Cardiac muscle cell (in vitro differentiated cells and primary cell): Measurements from ENCODE around the gene CBX8. TPM values are rescaled to one million over a fixed set of nuclear protein-coding genes. Genes with fewer than 3 reads are reported as not detected.
A peak's percentile ranks its signal among the peaks of the same experiment; 100 is the strongest.

Experiments
- DNase-seq, 2 donors: peaks; one replicate each; pipeline versions ENCODE4 v3.0.0 to v3.0.0-alpha.2; 2010 to 2017; ENCODE audit warnings: low read depth in 1 of 2, low spot score in 1 of 2
- H3K27ac ChIP-seq: fragments of 200-600 bp; sonication (generic); 2 replicates; pipeline ENCODE4 v1.5.1; 2016
- H3K27me3 ChIP-seq: fragments of 200-600 bp; sonication (generic); 2 replicates; pipeline ENCODE4 v1.6.0; 2016; ENCODE audit warnings: control low read depth
- H3K36me3 ChIP-seq: fragments of 200-600 bp; sonication (generic); 2 replicates; pipeline ENCODE4 v1.5.1; 2016; ENCODE audit warnings: control low read depth
- H3K4me1 ChIP-seq: fragments of 200-600 bp; sonication (generic); 2 replicates; pipeline ENCODE4 v1.8.1; 2017; ENCODE audit warnings: low read depth, mild to moderate bottlenecking, mixed run types
- H3K4me3 ChIP-seq: fragments of 200-600 bp; sonication (generic); 2 replicates; pipeline ENCODE4 v1.5.1; 2016; ENCODE audit warnings: mild to moderate bottlenecking
- H3K9me3 ChIP-seq: fragments of 200-600 bp; sonication (generic); 2 replicates; pipeline ENCODE4 v1.5.1; 2017; ENCODE audit warnings: low read depth, mild to moderate bottlenecking, control low read depth
- CTCF ChIP-seq: IDR thresholded peaks from 2 replicates; pipeline ENCODE4 v1.5.1; 2012; ENCODE audit warnings: low read depth, mild to moderate bottlenecking, low read length
- polyA plus RNA-seq: library from polyadenylated mRNA; unstranded; fragments of >200 nt; fragmentation: Nextera tagmentation; extraction: Ambion mirVana; gene quantifications from 2 replicates; pipeline ENCODE4 v1.2.1, GENCODE V29; 2016
- total RNA-seq: library from RNA; depleted of rRNA; stranded (reverse); fragments of >200 nt; gene quantifications from 2 replicates; pipeline ENCODE4 v1.2.3, GENCODE V29; 2016

CBX8 gene
- total and polyA plus RNA-seq, 2 experiments from 2014 or later, result 13.8 to 16.7 TPM

GRCh38 chr17:79842656-79843473 is 46.0 kb upstream of the CBX8 start:
- DNase-seq, result peak in 1 of 2 donors; percentile 14
- Histone ChIP-seq H3K27me3 (peaks cover 51% of the 10 kb centered on the region), H3K27ac (no peak overlapping the region), H3K4me3 (peak overlapping the region; percentile 34), H3K4me1 (peaks cover 11% of the 10 kb centered on the region), H3K36me3 (no peaks in the 10 kb centered on the region), H3K9me3 (no peaks in the 10 kb centered on the region)
- no peak for TF ChIP-seq CTCF

GRCh38 chr17:79842136-79842655 is 45.3 kb upstream of the CBX8 start:
- no peaks in the 10 kb centered on the region for H3K9me3 ChIP-seq
- no peak overlapping the region for H3K27ac ChIP-seq
- DNase-seq, result no peak
- H3K4me1 ChIP-seq, result peaks cover 17% of the 10 kb centered on the region
- H3K27me3 ChIP-seq, result peaks cover 45% of the 10 kb centered on the region
- H3K36me3 ChIP-seq, result no peaks in the 10 kb centered on the region
- no peak for TF ChIP-seq CTCF
- no peak overlapping the region for H3K4me3 ChIP-seq

- H3K4me1 ChIP-seq, result peaks cover 24% of the 10 kb centered on the region
- no peak overlapping the region for H3K27ac ChIP-seq
- H3K27me3 ChIP-seq, result peaks cover 48% of the 10 kb centered on the region
- H3K4me3 ChIP-seq, result no peak overlapping the region
- DNase-seq, result no peak
- H3K9me3 ChIP-seq, result no peaks in the 10 kb centered on the region
- no peak for TF ChIP-seq CTCF
- H3K36me3 ChIP-seq, result no peaks in the 10 kb centered on the region
Measured at GRCh38 chr17:79841369-79842135, 44.7 kb upstream of the CBX8 start.

GRCh38 chr17:79840989-79841286 is 44.1 kb upstream of the CBX8 start:
- TF ChIP-seq CTCF, result no peak
- no peak for DNase-seq
- H3K4me3 ChIP-seq, result no peak overlapping the region
- no peak overlapping the region for H3K27ac ChIP-seq
- H3K27me3 ChIP-seq, result peaks cover 53% of the 10 kb centered on the region
- H3K36me3 ChIP-seq, result no peaks in the 10 kb centered on the region
- H3K9me3 ChIP-seq, result no peaks in the 10 kb centered on the region
- H3K4me1 ChIP-seq, result peaks cover 30% of the 10 kb centered on the region

- TF ChIP-seq CTCF, result no peak
- Histone ChIP-seq H3K36me3 (no peaks in the 10 kb centered on the region), H3K27ac (no peak overlapping the region), H3K27me3 (peaks cover 56% of the 10 kb centered on the region), H3K4me1 (peaks cover 30% of the 10 kb centered on the region), H3K4me3 (peak overlapping the region; percentile 32), H3K9me3 (no peaks in the 10 kb centered on the region)
- peak; percentile 44 to 76 for DNase-seq
Measured at GRCh38 chr17:79840269-79840988, 43.6 kb upstream of the CBX8 start.
